Stimulated activated CD4-positive, alpha-beta T cell treated with anti-CD3 and anti-CD28 coated beads, Interleukin-1b, Interleukin-23, amount 100 ng/mL, for 4 hours (primary cell): Measurements from ENCODE around the gene FAM83D.
"Not testable (repeated sequence)": the region's sequence is repeated elsewhere in the genome, so short reads cannot be mapped to it uniquely, and the experiment has no call there.

Experiments
- DNase-seq, 2 donors: peaks; one replicate each; pipeline ENCODE4 v3.0.0-alpha.2; 2020; ENCODE audit warnings: low read depth in 2 of 2

The FAM83D gene

DNA sequence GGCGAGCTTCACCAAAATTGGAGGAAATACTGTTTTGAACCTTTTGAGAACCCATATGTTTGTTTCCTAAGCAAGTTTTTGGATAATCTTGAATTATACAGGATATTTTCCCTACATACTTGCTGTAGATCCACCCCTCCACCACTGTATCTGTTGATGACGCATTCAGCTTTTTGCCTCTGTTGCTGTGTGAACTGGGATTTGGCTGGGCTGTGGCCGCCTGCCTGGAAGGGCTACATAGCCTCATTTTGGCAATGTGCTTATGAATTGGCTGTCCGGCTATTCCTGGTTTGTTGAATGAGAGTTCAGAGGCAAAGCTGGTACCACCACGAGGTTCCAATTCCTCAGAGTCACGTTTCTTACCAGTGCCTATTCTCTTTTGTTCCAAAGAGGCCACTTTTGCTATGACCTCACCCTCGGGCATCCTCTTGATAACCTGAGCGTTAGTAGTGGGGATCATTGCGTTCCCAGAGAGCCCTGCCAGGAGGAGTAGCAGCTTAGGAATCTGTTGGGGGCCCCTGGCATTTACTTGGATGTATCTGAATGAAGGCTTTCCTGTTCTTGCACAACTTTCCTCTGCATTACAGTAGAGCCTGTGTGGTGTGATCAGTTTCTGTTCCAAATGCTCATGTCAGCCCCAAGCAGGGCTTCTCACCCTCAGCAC, 6.4 kb downstream of the FAM83D start:
- no peak for DNase-seq

DNA sequence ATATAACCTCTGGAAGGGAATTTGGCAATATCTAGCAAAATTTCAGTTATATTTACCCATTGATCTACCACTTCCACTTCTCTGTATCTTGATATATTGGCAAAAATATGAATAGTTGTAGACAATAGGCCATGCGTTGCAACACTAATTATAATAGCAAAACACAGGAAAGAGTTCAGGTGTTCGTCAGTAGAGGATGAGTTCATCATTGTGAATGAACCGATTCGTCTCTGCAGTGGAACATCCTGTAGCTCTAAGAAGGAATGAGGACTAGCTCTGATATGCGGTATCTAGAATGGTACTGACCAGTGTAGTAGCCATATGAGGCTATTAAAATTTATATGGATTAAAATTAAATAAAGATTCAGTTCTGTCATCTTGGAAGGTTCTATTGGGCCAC, 8.3 kb downstream of the FAM83D start:
- DNase-seq: no peak

DNA sequence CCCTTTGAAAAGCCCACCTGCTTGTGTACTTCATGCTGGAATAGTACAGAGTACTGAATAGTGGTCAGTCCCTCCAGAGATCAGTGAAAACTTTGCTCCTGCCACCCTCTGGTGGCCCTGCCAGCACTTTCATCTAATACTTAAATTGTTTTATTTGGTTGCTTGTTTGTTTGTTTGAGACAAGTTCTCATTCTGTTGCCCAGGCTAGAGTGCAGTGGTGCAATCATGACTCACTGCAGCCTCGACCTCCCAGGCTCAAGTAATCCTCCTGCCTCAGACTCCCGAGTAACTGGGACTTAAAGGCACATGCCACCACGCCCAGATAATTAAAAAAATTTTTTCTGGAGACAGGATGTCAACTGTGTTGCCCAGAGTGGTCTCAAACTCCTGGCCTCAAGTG, 9.1 kb downstream of the FAM83D start:
- DNase-seq: no peak

DNA sequence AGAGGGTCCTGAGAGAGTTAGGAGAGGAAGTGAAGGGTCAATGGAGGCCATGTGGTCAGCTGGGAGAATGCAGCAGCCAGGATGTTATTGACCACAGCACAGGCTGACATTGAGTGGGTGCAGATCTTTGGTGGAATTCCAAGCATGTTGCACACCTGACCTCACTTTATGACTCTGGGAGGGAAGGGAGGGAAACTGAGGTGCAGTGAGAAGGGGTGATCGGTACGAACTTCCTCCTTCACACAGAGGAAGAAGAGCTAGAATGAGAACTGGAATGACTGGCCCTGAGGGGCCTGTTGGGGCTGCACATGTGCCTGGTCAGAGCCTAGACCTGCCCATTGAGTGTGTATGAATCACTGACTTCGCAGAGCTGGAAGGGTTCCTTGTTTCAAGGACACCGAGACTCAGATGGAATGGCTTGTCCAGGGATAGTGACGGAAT, 9.8 kb downstream of the FAM83D start:
- DNase-seq: no peak

DNA sequence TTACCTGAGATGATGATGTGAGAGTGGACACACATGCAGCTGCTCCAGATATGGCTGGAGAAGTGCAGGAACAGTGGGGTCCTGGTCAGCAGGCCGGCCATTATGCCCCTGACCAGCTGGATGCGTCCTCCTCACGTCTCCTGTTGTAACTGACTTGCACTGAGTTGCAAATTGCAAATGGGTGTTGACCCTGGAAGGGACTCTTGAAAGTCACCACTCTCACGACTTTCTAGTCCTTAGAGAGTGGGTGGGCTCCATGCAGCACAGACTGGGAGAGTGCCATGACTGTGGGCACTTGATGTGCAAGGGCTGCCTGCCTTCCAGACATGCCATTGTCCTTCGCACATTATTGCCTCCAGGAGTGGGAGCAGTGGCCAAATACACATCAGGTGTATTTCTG, 10.8 kb downstream of the FAM83D start:
- DNase-seq: no peak

DNA sequence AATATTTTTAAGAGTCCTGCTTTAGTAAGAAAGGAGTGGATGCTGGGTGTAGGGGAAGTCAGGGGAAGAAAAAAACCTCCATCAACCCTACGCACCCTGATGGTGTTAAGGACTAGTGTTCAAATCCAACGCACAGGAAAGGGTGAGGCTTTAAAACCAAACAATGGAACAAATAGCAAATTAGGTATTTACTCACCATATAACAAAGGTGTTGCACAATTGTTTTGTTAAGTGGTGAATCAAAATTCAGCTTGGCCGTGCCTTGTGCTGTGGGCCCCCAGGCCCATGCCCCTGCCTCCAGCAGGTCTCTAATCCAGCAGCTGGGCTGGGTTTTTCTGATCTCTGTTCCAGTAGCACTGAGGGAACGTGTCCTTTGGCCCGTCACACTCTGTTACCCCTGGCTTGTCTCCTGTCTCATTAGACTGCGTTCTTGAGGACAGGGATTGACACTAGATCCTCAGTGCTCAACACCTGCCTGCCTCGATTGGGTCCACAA, 11.8 kb downstream of the FAM83D start:
- DNase-seq: no peak

DNA sequence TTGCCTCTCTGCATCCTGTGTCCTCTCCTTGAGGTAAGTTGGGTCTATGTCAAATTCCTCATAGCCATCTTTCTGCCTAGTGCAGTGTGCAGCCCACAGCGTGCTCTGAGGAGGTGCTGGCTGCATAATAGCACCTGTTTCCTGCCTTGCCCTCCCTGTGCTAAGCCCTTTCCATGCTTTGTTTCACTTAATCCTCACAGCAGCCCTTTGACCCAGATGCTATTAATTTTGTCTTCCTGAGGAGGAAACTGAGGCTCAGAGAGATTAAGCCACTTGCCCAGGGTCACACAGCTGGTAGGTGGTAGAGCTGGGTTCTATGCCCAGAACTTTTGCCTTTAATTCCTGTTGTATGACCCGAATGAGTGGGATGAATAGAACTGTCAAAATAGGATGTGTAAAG, 13.5 kb downstream of the FAM83D start:
- no peak for DNase-seq

DNA sequence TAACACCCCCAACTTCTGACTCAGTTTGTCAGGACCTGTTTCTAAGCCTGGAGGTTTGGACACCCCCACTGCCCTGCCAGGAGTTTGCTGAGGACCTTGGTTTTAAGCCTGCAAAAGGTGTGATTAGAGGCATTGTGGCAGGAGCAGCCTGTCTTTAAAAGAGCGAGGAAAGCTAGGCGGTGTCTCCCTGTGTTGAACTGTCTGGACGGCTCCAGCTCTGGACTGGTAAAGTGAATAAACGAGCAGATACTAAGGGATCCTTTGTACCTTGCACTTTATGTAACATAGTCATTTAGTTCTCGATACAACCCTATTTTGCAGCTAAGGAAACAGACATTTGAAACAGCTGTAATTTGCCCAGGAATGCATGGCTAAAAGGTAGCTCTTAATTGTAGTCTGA, 14.4 kb downstream of the FAM83D start:
- no peak for DNase-seq

DNA sequence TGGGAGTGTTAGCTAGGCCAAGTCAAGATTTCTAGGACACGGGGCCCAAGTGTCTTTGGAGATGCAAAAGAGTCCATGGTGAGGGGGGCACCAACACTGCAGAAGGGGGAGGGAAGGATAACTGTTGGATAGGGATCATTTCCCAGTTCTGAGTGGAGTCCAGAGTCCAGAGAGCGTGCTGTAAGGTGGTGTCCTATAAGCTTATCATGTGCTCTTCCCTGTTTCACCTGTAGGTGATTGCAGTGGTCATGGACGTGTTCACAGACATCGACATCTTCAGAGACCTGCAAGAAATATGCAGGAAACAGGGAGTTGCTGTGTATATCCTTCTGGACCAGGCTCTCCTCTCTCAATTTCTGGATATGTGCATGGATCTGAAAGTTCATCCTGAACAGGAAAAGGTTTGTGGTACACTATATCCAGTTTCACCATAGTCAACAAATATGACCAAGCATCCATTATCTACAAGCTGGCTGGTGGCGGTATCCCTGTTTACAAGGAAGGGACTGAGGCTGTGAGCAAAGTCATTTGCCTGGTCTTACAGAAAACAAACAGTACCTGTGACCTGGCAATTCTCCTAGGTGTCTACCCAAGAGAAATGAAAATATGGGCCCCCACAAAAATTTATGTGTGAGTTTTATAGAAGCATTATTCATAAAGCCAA, 15.6 kb downstream of the FAM83D start:
- no peak for DNase-seq

DNA sequence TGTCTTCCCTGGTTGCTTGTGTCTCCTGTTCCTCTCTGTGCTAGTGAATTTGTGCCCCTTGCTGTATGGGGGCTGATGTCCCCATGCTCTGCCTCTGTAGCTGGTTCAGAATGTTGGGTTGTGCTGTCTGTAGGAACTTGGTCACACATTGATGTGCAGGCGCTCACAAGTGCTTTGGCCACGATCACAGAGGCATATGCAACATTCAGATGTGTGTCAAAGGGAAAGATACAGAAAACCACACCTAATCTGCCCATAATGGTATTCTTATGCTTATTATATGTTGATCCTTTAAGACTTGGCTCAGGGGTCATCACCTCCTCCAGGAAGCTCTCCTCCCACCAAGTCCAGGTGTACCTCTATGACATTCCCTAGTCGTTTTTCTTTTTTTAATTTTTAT, 18.8 kb downstream of the FAM83D start:
- DNase-seq: no peak

DNA sequence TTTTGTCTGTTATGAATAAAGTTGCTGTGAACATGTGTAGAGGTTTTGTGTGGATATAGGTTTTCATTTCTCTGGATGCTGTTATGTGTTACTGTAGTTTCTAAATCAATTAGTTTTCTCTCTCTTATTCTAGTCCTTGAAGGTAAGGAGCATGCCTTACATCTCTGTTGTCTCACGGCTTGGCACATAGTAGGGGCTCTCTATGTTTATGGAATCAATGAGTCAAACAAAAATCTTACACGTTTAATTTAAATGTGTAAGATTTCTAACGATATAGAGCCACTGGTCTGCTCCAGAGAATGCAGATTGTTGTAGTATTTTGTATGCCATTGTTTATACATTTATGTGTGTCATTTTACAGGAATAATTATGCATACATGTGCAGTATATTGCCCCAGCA, 20.6 kb downstream of the FAM83D start:
- DNase-seq: no peak

DNA sequence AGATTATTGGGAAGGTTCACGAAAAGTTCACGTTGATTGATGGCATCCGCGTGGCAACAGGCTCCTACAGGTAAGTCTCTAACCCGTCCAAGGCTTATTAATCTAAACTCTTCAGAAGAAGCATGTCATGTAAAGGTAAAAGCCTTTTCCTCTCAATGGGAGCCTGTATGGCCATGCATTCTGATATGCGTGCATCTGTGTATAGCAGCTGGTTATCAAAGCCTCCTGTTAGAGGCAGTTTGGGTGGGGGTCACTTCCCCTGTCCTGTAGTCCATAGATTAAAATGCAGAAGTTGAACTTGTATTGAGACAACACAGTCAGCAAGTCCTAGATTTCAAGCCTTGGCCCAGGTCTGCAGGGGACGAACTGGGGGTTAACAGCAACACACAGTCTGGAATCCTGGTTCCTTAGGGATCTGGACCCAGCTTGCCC, 21.7 kb downstream of the FAM83D start:
- no peak for DNase-seq

DNA sequence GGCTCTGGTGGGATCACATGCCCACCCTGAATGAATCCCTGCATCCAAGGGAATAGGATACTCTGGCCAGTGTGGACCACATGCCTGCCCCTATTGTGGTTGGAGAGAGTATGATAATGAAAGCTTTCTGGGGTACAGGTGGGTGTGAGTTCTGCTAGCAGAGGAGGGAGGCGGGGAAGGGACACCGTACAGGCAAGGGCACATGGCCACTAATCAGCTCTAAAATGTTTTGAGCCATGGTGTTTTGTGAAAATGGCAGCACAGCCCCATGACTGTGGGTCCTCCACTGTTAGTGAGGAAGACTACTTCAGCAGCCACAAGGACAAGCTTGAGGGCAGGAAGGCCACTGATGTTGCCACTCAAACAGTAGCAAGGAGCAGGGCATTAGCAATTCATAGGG, 24.0 kb downstream of the FAM83D start:
- DNase-seq: no peak

DNA sequence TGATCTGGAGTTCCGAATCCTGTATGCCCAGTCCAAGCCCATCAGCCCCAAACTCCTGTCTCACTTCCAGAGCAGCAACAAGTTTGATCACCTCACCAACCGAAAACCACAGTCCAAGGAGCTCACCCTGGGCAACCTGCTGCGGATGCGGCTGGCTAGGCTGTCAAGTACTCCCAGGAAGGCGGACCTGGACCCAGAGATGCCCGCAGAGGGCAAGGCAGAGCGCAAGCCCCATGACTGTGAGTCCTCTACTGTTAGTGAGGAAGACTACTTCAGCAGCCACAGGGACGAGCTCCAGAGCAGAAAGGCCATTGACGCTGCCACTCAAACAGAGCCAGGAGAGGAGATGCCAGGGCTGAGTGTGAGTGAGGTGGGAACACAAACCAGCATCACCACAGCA, 25.4 kb downstream of the FAM83D start:
- DNase-seq: no peak

DNA sequence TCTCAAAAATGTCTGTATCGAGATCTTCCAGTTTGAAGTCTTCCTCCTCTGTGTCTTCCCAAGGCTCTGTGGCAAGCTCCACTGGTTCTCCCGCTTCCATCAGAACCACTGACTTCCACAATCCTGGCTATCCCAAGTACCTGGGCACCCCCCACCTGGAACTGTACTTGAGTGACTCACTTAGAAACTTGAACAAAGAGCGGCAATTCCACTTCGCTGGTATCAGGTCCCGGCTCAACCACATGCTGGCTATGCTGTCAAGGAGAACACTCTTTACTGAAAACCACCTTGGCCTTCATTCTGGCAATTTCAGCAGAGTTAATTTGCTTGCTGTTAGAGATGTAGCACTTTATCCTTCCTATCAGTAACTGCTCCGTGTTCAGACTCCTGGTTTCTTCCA, 25.9 kb downstream of the FAM83D start:
- no peak for DNase-seq

DNA sequence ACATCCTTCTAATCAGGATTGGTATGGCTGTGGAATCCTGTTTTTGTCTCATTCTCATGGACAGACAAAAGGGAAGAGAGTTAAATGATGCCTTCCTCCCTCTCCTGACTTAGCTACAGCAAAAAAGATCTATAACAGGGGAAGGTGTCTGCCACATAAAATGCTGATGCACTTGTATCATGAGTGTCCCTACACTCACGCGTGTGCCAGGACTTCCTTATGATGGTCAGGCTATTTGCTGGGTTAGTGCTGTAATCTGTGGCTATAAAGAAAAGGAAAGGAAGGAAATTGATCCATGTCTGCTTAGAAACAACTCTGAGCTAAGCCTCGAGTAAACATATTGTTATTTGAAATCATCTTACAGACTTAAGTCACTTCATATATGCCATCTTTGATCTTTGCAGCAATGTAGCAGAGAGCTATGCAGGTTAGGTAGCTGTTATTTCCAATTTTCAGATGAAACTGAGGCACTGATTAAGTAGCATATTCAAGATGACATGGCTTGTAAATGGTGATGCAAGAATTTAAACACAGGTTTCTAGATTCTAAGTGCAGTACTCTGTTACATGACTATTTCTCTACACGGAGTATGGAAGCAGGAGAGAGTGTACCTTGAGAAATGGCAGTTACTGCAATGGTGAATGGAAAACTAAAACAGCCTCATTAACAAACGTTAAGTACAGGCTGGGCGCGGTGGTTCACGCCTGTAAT, 27.6 kb downstream of the FAM83D start:
- no peak for DNase-seq

DNA sequence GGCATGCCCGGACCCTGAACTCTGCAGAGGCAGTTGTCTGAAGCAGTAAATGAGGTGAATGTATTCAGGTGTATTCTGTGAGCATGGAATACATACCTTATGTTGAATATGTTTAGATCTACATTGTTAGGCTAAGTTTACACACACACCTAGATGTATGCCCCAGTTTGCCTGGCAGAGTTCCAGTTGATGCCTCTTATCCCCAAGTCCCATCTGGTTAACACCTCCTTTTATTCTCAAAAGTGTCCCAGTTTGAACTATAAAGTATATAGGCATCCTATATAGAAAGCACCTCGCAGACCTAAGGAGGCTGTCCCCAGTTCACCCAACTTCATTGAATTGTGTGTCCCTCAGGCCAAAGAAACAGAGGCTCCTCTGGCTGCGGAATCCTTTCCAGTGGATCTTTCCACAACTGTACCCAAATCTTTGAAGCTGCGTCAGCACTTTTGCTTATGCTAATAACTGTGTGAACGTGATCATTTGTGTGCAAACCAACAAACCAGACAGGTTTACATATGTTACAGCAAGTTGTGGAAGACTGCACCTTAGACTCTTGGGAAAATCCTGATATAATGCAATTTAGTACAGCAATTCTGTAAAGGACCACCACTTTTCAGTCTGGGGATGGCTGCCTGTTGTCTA, 31.1 kb downstream of the FAM83D start:
- no peak for DNase-seq

DNA sequence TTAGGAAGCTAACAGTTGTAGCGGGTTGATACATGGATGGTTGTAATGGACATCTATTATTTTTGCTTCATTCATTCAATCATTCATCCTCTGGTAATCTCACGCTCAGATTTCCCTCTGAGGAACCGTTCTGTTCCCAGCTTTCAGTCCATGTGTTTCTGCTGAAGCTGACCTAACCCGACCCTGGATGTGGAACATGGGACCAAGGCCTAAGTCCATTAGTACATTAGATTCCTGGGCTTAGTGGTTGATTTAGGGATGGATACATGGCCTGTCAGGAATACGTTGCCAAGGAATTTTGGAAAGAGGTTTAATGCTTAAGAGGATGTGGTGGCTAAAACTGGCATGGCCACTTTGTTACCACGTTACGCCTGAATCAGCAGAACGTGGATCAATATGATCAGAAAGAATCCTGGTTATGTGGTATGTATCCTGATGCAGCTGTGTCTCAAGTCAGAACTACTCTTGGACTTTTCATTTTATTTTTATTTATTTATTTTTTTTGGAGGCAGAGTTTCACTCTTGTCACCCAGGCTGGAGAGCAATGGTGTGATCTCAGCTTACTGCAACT, 31.8 kb downstream of the FAM83D start:
- no peak for DNase-seq

DNA sequence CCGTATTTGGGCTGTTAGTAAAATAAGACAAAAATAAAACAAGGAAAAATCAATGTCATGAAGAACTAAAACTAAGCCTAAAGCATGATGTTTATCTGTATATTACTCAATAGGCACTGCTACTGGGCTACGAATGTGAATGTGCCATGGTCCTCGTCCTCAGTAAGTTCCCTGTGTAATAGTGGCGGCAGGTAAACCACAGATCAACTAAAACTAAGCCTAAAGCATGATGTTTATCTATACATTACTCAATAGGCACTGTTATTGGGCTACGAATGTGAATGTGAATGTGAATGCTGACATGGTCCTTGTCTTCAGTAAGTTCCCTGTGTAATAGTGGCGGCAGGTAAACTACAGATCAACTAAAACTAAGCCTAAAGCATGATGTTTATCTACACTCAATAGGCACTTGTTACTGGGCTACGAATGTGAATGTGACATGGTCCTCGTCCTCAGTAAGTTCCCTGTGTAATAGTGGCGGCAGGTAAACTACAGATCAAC, 34.0 kb downstream of the FAM83D start:
- not testable (repeated sequence) for DNase-seq

DNA sequence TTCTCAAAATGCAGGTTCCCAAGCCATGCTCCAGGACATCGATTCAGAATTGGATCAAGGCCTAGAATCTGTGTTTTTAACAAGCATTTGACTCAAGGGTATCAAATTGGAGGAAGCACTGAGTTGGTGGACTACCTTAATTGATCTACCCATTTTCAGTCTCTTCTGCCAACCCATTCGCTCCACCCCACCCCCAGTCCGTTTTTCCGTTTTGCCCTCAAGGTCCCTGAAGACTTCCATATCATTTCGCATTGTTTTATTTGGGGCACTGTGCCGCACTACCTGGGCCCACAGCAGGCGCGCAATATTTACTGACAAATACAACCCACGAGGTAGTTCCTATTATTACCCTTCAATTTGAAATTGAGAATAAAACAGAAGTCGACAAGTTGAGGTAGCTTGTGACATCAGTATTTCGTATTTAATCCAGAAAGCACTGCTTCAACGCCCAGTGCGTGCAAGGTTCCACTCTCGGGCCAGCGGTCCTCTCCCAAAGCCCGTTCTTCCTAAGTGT, 35.4 kb downstream of the FAM83D start:
- DNase-seq: peak; percentile 6 to 10

DNA sequence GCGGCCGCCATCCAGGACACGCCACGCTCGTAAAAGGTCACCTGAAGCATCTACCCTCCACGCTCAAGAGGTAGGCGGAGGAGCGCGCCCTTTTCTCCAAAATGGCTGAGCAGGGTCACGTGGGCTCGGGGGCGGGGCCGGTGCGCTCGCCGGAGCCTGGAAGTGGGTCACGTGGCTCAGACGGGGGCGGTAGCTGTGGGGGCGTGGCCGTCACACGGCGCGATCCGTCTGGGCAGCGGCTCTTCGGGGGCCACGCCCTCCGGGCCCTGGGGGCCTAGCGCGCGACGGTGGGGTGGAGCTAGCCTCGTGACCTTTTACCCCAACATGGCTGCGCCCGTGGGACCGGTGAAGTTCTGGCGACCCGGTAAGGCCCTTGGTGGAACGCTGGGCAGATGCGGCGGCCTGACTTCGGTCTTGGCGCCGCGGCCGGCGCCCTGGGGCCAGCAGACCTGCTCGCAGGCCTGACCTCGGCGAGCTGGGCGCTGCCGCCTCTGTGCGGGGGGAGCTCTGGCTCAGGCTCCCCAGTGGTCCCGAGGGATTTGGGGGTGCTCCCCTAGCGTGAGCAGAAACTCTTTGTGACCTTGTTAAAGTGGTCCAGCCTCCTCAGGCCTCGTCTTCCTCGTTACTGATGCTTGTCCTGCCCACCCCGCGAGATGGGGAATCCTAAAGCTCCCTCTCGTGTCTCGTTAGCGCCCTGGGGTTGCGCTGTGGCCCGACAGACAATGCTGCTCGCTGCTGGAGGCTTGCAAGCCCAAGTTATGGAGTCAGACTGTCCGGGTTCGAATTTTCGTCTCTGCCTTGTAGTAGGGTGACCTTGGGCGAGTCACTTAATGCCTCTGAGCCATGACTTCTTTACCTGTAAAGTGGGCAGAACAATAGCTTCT, 36.1 kb downstream of the FAM83D start, which contains the start of gene DHX35:
Gene DHX35, plus strand, starts transcription at position 301 of the 884 bp plus-strand sequence. Its CDS starts 24 bp downstream, at position 325.
- DNase-seq: peak; percentile 98 to 99
